ENCODE results near the gene ETHE1. TPM values are rescaled to one million over a fixed set of nuclear protein-coding genes. Genes with fewer than 3 reads are reported as not detected.
"Not testable (repeated sequence)": the region's sequence is repeated elsewhere in the genome, so short reads cannot be mapped to it uniquely, and the experiment has no call there.

ETHE1 gene
- total RNA-seq, 2 experiments from 2014 or later: 20.2 to 21.7 TPM

- Mint-ChIP-seq H3K27ac (no peak overlapping the region), H3K27me3 (no peaks in the 10 kb centered on the region), H3K4me3 (no peak overlapping the region), H3K9me3 (no peaks in the 10 kb centered on the region), H3K36me3 (ENCODE audit: low read depth) (peaks cover 75% of the 10 kb centered on the region), H3K4me1 (ENCODE audit: low read depth) (peaks cover 8% of the 10 kb centered on the region)
- H3K4me3 ChIP-seq (ENCODE audit: low read length): no peak overlapping the region
- DNase-seq: no peak
- intact Hi-C loops (cut with DNase I, micrococcal nuclease): loop anchor here in 1 of 2 experiments (10.0 kb wide), 1 partner anchor 233 kb away; the partner anchor contains the start of gene KCNN4
- ChIA-PET POLR2A (interaction anchor here (1.0 kb wide), 1 partner anchor 19 kb away, joined by 4 read pairs; the partner anchor contains the start of gene ZNF575), CTCF (no interaction called here)
- ATAC-seq (ENCODE audit: poor library complexity): no peak
- no peak overlapping the region for H3K27ac ChIP-seq (ENCODE audit: low read depth in 1 of 2, low read length in 2 of 2)
- no peak for TF ChIP-seq CTCF (IDR thresholded peaks at IDR 0.05)
- peaks cover 6% of the 10 kb centered on the region for H3K4me1 ChIP-seq (ENCODE audit: insufficient read depth, low read length)
- H3K9me3 ChIP-seq (ENCODE audit: control insufficient read depth in 1 of 2, insufficient read depth in 1 of 2, low read length in 2 of 2): no peaks in the 10 kb centered on the region
- H3K27me3 ChIP-seq (ENCODE audit: control insufficient read depth in 1 of 2, insufficient read depth in 2 of 2, low read length in 2 of 2): no peaks in the 10 kb centered on the region
- peaks cover 55% of the 10 kb centered on the region for H3K36me3 ChIP-seq (ENCODE audit: insufficient read depth, low read length)
These were observed 25.1 kb upstream of the ETHE1 start for GRCh38 chr19:43552198-43552450.

- Mint-ChIP-seq H3K4me3 (no peak overlapping the region), H3K27me3 (no peaks in the 10 kb centered on the region), H3K9me3 (no peaks in the 10 kb centered on the region), H3K27ac (no peak overlapping the region), H3K4me1 (ENCODE audit: low read depth) (peaks cover 8% of the 10 kb centered on the region), H3K36me3 (ENCODE audit: low read depth) (peaks cover 80% of the 10 kb centered on the region)
- no peak for DNase-seq
- intact Hi-C loops (cut with DNase I, micrococcal nuclease): loop anchor here in 1 of 2 experiments (10.0 kb wide), 1 partner anchor 233 kb away; the partner anchor contains the start of gene KCNN4
- ATAC-seq (ENCODE audit: poor library complexity): no peak
- no peak overlapping the region for H3K27ac ChIP-seq (ENCODE audit: low read depth in 1 of 2, low read length in 2 of 2)
- ChIA-PET CTCF (no interaction called here), POLR2A (no interaction called here)
- H3K27me3 ChIP-seq (ENCODE audit: control insufficient read depth in 1 of 2, insufficient read depth in 2 of 2, low read length in 2 of 2): no peaks in the 10 kb centered on the region
- peaks cover 6% of the 10 kb centered on the region for H3K4me1 ChIP-seq (ENCODE audit: insufficient read depth, low read length)
- TF ChIP-seq CTCF (IDR thresholded peaks at IDR 0.05): no peak
- H3K9me3 ChIP-seq (ENCODE audit: control insufficient read depth in 1 of 2, insufficient read depth in 1 of 2, low read length in 2 of 2): no peaks in the 10 kb centered on the region
- H3K36me3 ChIP-seq (ENCODE audit: insufficient read depth, low read length): peaks cover 55% of the 10 kb centered on the region
- no peak overlapping the region for H3K4me3 ChIP-seq (ENCODE audit: low read length)
These were observed 24.6 kb upstream of the ETHE1 start for GRCh38 chr19:43551399-43552197.

- Mint-ChIP-seq H3K27me3 (no peaks in the 10 kb centered on the region), H3K4me3 (no peak overlapping the region), H3K4me1 (ENCODE audit: low read depth) (no peaks in the 10 kb centered on the region), H3K9me3 (no peaks in the 10 kb centered on the region), H3K36me3 (ENCODE audit: low read depth) (peaks cover 81% of the 10 kb centered on the region), H3K27ac (no peak overlapping the region)
- H3K27ac ChIP-seq (ENCODE audit: low read depth in 1 of 2, low read length in 2 of 2): no peak overlapping the region
- ChIA-PET CTCF (interaction anchor here (0.6 kb wide), 1 partner anchor 23 kb away, joined by 4 read pairs; no protein-coding TSS in a partner anchor), POLR2A (no interaction called here)
- H3K36me3 ChIP-seq (ENCODE audit: insufficient read depth, low read length): peaks cover 56% of the 10 kb centered on the region
- H3K4me1 ChIP-seq (ENCODE audit: insufficient read depth, low read length): no peaks in the 10 kb centered on the region
- ATAC-seq (ENCODE audit: poor library complexity) (no peak), DNase-seq (no peak)
- intact Hi-C loops (cut with DNase I, micrococcal nuclease): no loop called here
- no peak overlapping the region for H3K4me3 ChIP-seq (ENCODE audit: low read length)
- no peak for TF ChIP-seq CTCF (IDR thresholded peaks at IDR 0.05)
- H3K9me3 ChIP-seq (ENCODE audit: control insufficient read depth in 1 of 2, insufficient read depth in 1 of 2, low read length in 2 of 2): no peaks in the 10 kb centered on the region
- no peaks in the 10 kb centered on the region for H3K27me3 ChIP-seq (ENCODE audit: control insufficient read depth in 1 of 2, insufficient read depth in 2 of 2, low read length in 2 of 2)
These were observed 21.7 kb upstream of the ETHE1 start for GRCh38 chr19:43548706-43549105.

- H3K27ac ChIP-seq (ENCODE audit: low read depth in 1 of 2, low read length in 2 of 2); H3K9me3 ChIP-seq (ENCODE audit: control insufficient read depth in 1 of 2, insufficient read depth in 1 of 2, low read length in 2 of 2); POLR2A ChIA-PET; H3K4me1 Mint-ChIP-seq (ENCODE audit: low read depth); DNase-seq; H3K4me3 ChIP-seq (ENCODE audit: low read length); H3K27me3 Mint-ChIP-seq; H3K27ac Mint-ChIP-seq; H3K4me1 ChIP-seq (ENCODE audit: insufficient read depth, low read length); ATAC-seq (ENCODE audit: poor library complexity); H3K27me3 ChIP-seq (ENCODE audit: control insufficient read depth in 1 of 2, insufficient read depth in 2 of 2, low read length in 2 of 2); intact Hi-C loops (cut with DNase I, micrococcal nuclease); H3K9me3 Mint-ChIP-seq; H3K4me3 Mint-ChIP-seq; CTCF ChIA-PET: not testable (repeated sequence)
- peaks cover 55% of the 10 kb centered on the region for H3K36me3 ChIP-seq (ENCODE audit: insufficient read depth, low read length)
- H3K36me3 Mint-ChIP-seq (ENCODE audit: low read depth): peaks cover 83% of the 10 kb centered on the region
These were observed 20.9 kb upstream of the ETHE1 start for GRCh38 chr19:43547926-43548325.
